CD14-positive monocyte (primary cell): Measurements from ENCODE around the gene KIAA0513. TPM values are rescaled to one million over a fixed set of nuclear protein-coding genes. Genes with fewer than 3 reads are reported as not detected.
"Not testable (repeated sequence)": the region's sequence is repeated elsewhere in the genome, so short reads cannot be mapped to it uniquely, and the experiment has no call there.

Experiments
- DNase-seq, 3 donors: peaks; one replicate each; pipeline ENCODE4 v3.0.0-alpha.2; 2011 to 2022
- H2AFZ ChIP-seq: 2 replicates; pipeline ENCODE4 v1.6.0; 2012; ENCODE audit warnings: mild to moderate bottlenecking, low read depth, low read length, inconsistent platforms; ENCODE audit not compliant: insufficient read depth, poor library complexity, severe bottlenecking
- H3K27ac ChIP-seq, 2 donors: 1 replicate in 1 of 2; 2 replicates in 1 of 2; pipeline ENCODE4 v1.5.1; 2012 to 2013; ENCODE audit warnings: low read length in 2 of 2, control low read depth in 1 of 2, inconsistent platforms in 1 of 2, low read depth in 1 of 2, mild to moderate bottlenecking in 1 of 2
- H3K27me3 ChIP-seq, 2 donors: one replicate each; pipeline versions ENCODE4 v1.6.0 to v1.6.1; 2011 to 2013; ENCODE audit warnings: low read length in 2 of 2; ENCODE audit not compliant: control insufficient read depth in 2 of 2, insufficient read depth in 2 of 2
- H3K36me3 ChIP-seq, 2 donors: replicated peaks in 1 of 2; 1 replicate in 1 of 2; 2 replicates in 1 of 2; pipeline versions ENCODE4 v1.5.1 to v1.6.1; 2012 to 2013; ENCODE audit warnings: low read length in 2 of 2, control low read depth in 1 of 2, inconsistent platforms in 1 of 2, mild to moderate bottlenecking in 1 of 2; ENCODE audit not compliant: insufficient read depth in 2 of 2, control insufficient read depth in 1 of 2
- H3K4me1 ChIP-seq, 2 donors: 1 replicate in 1 of 2; 2 replicates in 1 of 2; pipeline versions ENCODE4 v1.5.1 to v1.6.1; 2012 to 2013; ENCODE audit warnings: low read length in 2 of 2, control low read depth in 1 of 2, inconsistent platforms in 1 of 2, mild to moderate bottlenecking in 1 of 2, moderate library complexity in 1 of 2; ENCODE audit not compliant: insufficient read depth in 2 of 2, control insufficient read depth in 1 of 2
- H3K4me2 ChIP-seq: replicated peaks from 2 replicates; pipeline ENCODE3; 2012; ENCODE audit warnings: low read length, moderate library complexity, mild to moderate bottlenecking; ENCODE audit not compliant: poor library complexity, severe bottlenecking; ENCODE audit errors: extremely low read depth
- H3K4me3 ChIP-seq, 3 experiments: fragments of 200-600 bp in 1 of 3; sonication (generic) in 1 of 3; replicated peaks in 1 of 3; 1 replicate in 2 of 3; 2 replicates in 1 of 3; pipeline ENCODE4 v1.5.1; 2011 to 2013; ENCODE audit warnings: low read length in 3 of 3, mild to moderate bottlenecking in 3 of 3, control low read depth in 2 of 3, low read depth in 2 of 3, inconsistent platforms in 1 of 3, moderate library complexity in 1 of 3
- H3K79me2 ChIP-seq: 2 replicates; pipeline ENCODE4 v1.6.0; 2012; ENCODE audit warnings: mild to moderate bottlenecking, control low read depth, inconsistent platforms, low read length, moderate library complexity; ENCODE audit not compliant: insufficient read depth
- H3K9ac ChIP-seq: 2 replicates; pipeline ENCODE4 v1.6.0; 2017; ENCODE audit warnings: low read length, mild to moderate bottlenecking; ENCODE audit not compliant: insufficient read depth, poor library complexity, severe bottlenecking
- H3K9me3 ChIP-seq, 2 donors: replicated peaks in 1 of 2; 1 replicate in 1 of 2; 2 replicates in 1 of 2; pipeline versions ENCODE4 v1.5.1 to v1.6.1; 2012 to 2013; ENCODE audit warnings: low read length in 2 of 2, control low read depth in 1 of 2; ENCODE audit not compliant: control insufficient read depth in 1 of 2, insufficient read depth in 1 of 2
- H4K20me1 ChIP-seq: 2 replicates; pipeline ENCODE4 v1.6.0; 2012; ENCODE audit warnings: mild to moderate bottlenecking, low read length, control low read depth, moderate library complexity; ENCODE audit not compliant: insufficient read depth
- H3K27ac Mint-ChIP-seq, 7 donors: one replicate each; pipeline ENCODE4 v1.8.0; 2020; ENCODE audit warnings: mild to moderate bottlenecking in 7 of 7, mixed read lengths in 7 of 7, moderate library complexity in 6 of 7, inconsistent platforms in 2 of 7
- H3K27me3 Mint-ChIP-seq, 3 donors: one replicate each; pipeline ENCODE4 v1.8.0; 2021 to 2022; ENCODE audit warnings: low read depth in 3 of 3, mild to moderate bottlenecking in 3 of 3, mixed read lengths in 3 of 3, moderate library complexity in 3 of 3, inconsistent platforms in 1 of 3
- H3K36me3 Mint-ChIP-seq, 2 donors: one replicate each; pipeline ENCODE4 v1.8.0; 2020; ENCODE audit warnings: mixed read lengths in 2 of 2, inconsistent platforms in 1 of 2, mild to moderate bottlenecking in 1 of 2
- H3K4me1 Mint-ChIP-seq: one replicate; pipeline ENCODE4 v1.8.0; 2020; ENCODE audit warnings: mild to moderate bottlenecking, mixed read lengths
- H3K4me3 Mint-ChIP-seq, 2 donors: one replicate each; pipeline ENCODE4 v1.8.0; 2020; ENCODE audit warnings: mild to moderate bottlenecking in 2 of 2, mixed read lengths in 2 of 2, moderate library complexity in 1 of 2
- H3K9me3 Mint-ChIP-seq, 7 donors: one replicate each; pipeline ENCODE4 v1.8.0; 2020 to 2022; ENCODE audit warnings: mixed read lengths in 7 of 7, mild to moderate bottlenecking in 6 of 7, moderate library complexity in 6 of 7, inconsistent platforms in 2 of 7
- WGBS: methylation state at CpG from one replicate; pipeline ENCODE4 v1.1.5; 2013; ENCODE audit warnings: missing lambda C conversion rate; ENCODE audit not compliant: insufficient coverage; 5-methylcytosine and 5-hydroxymethylcytosine counted together
- intact Hi-C, 2 donors: fragments of 100-400 bp; cut with micrococcal nuclease; formaldehyde crosslinking; loops; one replicate each; pipeline versions ENCODE4 v1.15.0 to v1.15.1; 2023
- polyA plus RNA-seq, 3 donors: library from polyadenylated mRNA; depleted of rRNA in 1 of 3; unstranded in 2 of 3; stranded (reverse) in 1 of 3; fragments of 300-500 nt in 2 of 3; fragments of >200 nt in 1 of 3; fragmentation: Illumina TruSeq in 2 of 3; gene quantifications; 1 replicate in 2 of 3; 2 replicates in 1 of 3; pipeline ENCODE4 v1.2.3, GENCODE V29; 2012 to 2021
- TF ChIP-seq, protein P1 (sequence below): fragments of 200-600 bp; IDR thresholded peaks from one replicate; pipeline ENCODE4 v1.8.0; 2022; ENCODE audit warnings: antibody characterized with exemption, mild to moderate bottlenecking

KIAA0513 gene
- polyA plus RNA-seq, 3 donors = 21.4 to 77.5 (median 32.7) TPM

- H3K9me3 ChIP-seq = no peaks in the 10 kb centered on the region
- Mint-ChIP-seq H3K9me3 (peaks cover 0 to 2% (median 0%) of the 10 kb centered on the region in 7 donors), H3K4me1 (peaks cover 85% of the 10 kb centered on the region), H3K36me3 (peaks cover 54 to 66% of the 10 kb centered on the region in 2 donors), H3K27ac (no peak overlapping the region), H3K4me3 (no peak overlapping the region), H3K27me3 (peaks cover 0 to 5% (median 2%) of the 10 kb centered on the region in 3 donors)
- no peak overlapping the region for H2AFZ ChIP-seq
- no peak overlapping the region for H3K4me3 ChIP-seq
- no peak overlapping the region for H3K27ac ChIP-seq
- TF ChIP-seq, protein P1, sequence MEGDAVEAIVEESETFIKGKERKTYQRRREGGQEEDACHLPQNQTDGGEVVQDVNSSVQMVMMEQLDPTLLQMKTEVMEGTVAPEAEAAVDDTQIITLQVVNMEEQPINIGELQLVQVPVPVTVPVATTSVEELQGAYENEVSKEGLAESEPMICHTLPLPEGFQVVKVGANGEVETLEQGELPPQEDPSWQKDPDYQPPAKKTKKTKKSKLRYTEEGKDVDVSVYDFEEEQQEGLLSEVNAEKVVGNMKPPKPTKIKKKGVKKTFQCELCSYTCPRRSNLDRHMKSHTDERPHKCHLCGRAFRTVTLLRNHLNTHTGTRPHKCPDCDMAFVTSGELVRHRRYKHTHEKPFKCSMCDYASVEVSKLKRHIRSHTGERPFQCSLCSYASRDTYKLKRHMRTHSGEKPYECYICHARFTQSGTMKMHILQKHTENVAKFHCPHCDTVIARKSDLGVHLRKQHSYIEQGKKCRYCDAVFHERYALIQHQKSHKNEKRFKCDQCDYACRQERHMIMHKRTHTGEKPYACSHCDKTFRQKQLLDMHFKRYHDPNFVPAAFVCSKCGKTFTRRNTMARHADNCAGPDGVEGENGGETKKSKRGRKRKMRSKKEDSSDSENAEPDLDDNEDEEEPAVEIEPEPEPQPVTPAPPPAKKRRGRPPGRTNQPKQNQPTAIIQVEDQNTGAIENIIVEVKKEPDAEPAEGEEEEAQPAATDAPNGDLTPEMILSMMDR = no peak
- intact Hi-C loops = no loop called here
- DNase-seq = no peak
- H4K20me1 ChIP-seq = peaks cover 77% of the 10 kb centered on the region
- peaks cover 27 to 44% of the 10 kb centered on the region in 2 donors for H3K36me3 ChIP-seq
- peaks cover 76 to 93% of the 10 kb centered on the region in 2 donors for H3K4me1 ChIP-seq
- H3K4me2 ChIP-seq = no peak overlapping the region
- no peak overlapping the region for H3K9ac ChIP-seq
- no peaks in the 10 kb centered on the region for H3K27me3 ChIP-seq
- WGBS = 41% methylated on average over 3 of the region's 10 CpGs
- H3K79me2 ChIP-seq = peaks cover 89% of the 10 kb centered on the region
These were observed 24.9 kb downstream of the KIAA0513 start for GRCh38 chr16:85052536-85052935.

DNA sequence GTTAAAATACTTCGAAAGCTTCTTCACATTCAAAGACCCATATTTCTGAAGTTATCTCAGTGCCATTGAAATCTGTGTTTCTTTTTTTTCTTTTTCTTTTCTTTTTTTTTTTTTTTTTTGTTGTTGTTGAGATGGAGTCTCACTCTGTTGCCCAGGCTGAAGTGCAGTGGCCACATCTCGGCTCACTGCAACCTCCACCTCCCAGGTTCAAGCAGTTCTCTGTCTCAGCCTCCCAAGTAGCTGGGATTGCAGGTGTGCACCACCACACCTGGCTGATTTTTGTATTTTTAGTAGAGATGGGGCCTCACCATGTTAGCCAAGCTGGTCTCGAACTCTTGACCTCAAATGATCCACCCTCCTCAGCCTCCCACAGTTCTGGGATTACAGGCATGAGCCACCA lies 26.7 kb downstream of the KIAA0513 start:
- H3K9ac ChIP-seq = peak overlapping the region; percentile 4
- not testable (repeated sequence) for H3K27me3 Mint-ChIP-seq, H3K27me3 ChIP-seq, DNase-seq, H3K9me3 Mint-ChIP-seq, H3K9me3 ChIP-seq, H2AFZ ChIP-seq
- intact Hi-C loops = loop anchor here in 1 of 2 donors (2.0 kb wide), 1 partner anchor 26 kb away; no protein-coding TSS in a partner anchor
- peaks cover 67% of the 10 kb centered on the region for H4K20me1 ChIP-seq
- peaks cover 37 to 49% of the 10 kb centered on the region in 2 donors for H3K36me3 ChIP-seq
- Mint-ChIP-seq H3K36me3 (peaks cover 54 to 67% of the 10 kb centered on the region in 2 donors), H3K27ac (peak overlapping the region; percentile 97 to 100 (median 98)), H3K4me1 (peaks cover 74% of the 10 kb centered on the region), H3K4me3 (peak overlapping the region in 1 of 2 donors; percentile 26)
- 100% methylated on average over 1 of the region's 3 CpGs for WGBS
- H3K4me3 ChIP-seq = peak overlapping the region in 1 of 3 experiments; percentile 61
- H3K79me2 ChIP-seq = peaks cover 90% of the 10 kb centered on the region
- peak overlapping the region; percentile 88 to 91 for H3K27ac ChIP-seq
- peak overlapping the region; percentile 72 for H3K4me2 ChIP-seq
- H3K4me1 ChIP-seq = peaks cover 61 to 81% of the 10 kb centered on the region in 2 donors
